Activated naive CD4-positive, alpha-beta T cell treated with anti-CD3 and anti-CD28 coated beads for 36 hours (primary cell): ENCODE results near the gene KCTD10. TPM values are rescaled to one million over a fixed set of nuclear protein-coding genes. Genes with fewer than 3 reads are reported as not detected.

Experiments used
- CTCF ChIA-PET: fragments of 350-600 bp; sonication (Branson Sonifier 250); formaldehyde crosslinking; loops from one replicate; lab custom pipeline; 2021; ENCODE audit warnings: antibody characterized with exemption; lab: Charles Lee
- DNase-seq: peaks from one replicate; pipeline ENCODE4 v3.0.0-alpha.2; 2020
- H3K27ac Mint-ChIP-seq: one replicate; pipeline ENCODE4 v1.8.0; 2021; ENCODE audit warnings: mild to moderate bottlenecking, mixed read lengths
- H3K27me3 Mint-ChIP-seq: one replicate; pipeline ENCODE4 v1.8.0; 2021; ENCODE audit warnings: low read depth, mixed read lengths
- H3K36me3 Mint-ChIP-seq: one replicate; pipeline ENCODE4 v1.8.0; 2021; ENCODE audit warnings: low read depth, mixed read lengths
- H3K4me1 Mint-ChIP-seq: one replicate; pipeline ENCODE4 v1.8.0; 2021; ENCODE audit warnings: low read depth, mixed read lengths
- H3K4me3 Mint-ChIP-seq: one replicate; pipeline ENCODE4 v1.8.0; 2021; ENCODE audit warnings: mild to moderate bottlenecking, moderate library complexity, mixed read lengths
- H3K9me3 Mint-ChIP-seq: one replicate; pipeline ENCODE4 v1.8.0; 2021; ENCODE audit warnings: mixed read lengths
- intact Hi-C: fragments of 100-400 bp; cut with micrococcal nuclease; formaldehyde crosslinking; loops from one replicate; pipeline ENCODE4 v1.15.1; 2023
- total RNA-seq, 2 experiments: library from RNA; stranded (reverse); gene quantifications; one replicate each; pipeline ENCODE4 v1.2.3, GENCODE V29; 2021

The KCTD10 gene
- total RNA-seq, 2 experiments from 2014 or later, result 31.1 to 33.4 TPM

DNA sequence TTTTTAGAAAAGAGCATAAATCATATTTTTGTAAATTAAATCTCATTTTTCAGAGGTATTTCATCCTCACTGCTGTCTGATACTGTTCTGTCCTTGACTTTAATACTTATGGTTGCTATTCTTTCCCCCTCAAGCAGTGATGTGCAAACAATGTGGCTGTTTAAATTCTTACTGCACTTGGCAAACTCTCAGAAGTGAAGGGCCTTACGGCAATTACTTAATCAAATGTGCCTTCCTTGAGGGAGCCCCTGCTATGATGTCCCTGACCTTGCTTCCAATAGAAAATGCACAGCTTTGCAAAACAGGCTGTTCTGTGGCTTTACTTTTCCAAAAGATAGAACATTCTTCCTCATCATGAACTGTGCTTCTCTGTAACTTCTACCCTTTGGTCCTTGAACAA is 35.5 kb upstream of the KCTD10 start:
- H3K27me3 Mint-ChIP-seq, result no peaks in the 10 kb centered on the region
- H3K27ac Mint-ChIP-seq, result no peak overlapping the region
- H3K4me1 Mint-ChIP-seq, result no peaks in the 10 kb centered on the region
- intact Hi-C loops, result no loop called here
- CTCF ChIA-PET, result interaction anchor here (1.3 kb wide), 1 partner anchor 85 kb away, joined by 3 read pairs; no protein-coding TSS in a partner anchor
- DNase-seq, result no peak
- H3K9me3 Mint-ChIP-seq, result no peaks in the 10 kb centered on the region
- H3K36me3 Mint-ChIP-seq, result peaks cover 40% of the 10 kb centered on the region
- no peak overlapping the region for H3K4me3 Mint-ChIP-seq

DNA sequence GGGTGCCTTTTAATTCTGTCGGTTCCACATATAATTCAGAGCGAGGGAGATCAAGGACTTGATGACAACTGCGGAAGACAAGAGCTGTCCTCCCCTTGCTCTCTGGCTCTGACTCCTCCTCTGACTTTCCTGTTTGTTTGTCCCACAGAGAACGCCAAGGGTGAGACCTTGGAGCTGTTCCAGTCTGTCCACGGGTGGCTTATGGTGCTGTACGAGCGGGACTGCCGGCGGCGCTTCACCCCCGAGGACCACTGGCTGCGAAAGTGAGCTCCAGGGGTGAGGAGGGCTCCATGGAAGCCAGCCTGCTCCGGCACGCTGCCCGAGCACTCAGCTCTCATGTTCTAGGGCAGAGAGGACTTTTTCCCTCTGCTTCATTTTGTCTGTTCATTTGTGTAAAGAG is 33.1 kb upstream of the KCTD10 start:
- H3K27ac Mint-ChIP-seq, result no peak overlapping the region
- H3K4me1 Mint-ChIP-seq, result no peaks in the 10 kb centered on the region
- no peaks in the 10 kb centered on the region for H3K9me3 Mint-ChIP-seq
- H3K4me3 Mint-ChIP-seq, result no peak overlapping the region
- intact Hi-C loops, result no loop called here
- H3K27me3 Mint-ChIP-seq, result no peaks in the 10 kb centered on the region
- DNase-seq, result no peak
- CTCF ChIA-PET, result interaction anchor here (1.1 kb wide), 2 partner anchors 15 to 87 kb away, joined by 3 read pairs; no protein-coding TSS in a partner anchor
- H3K36me3 Mint-ChIP-seq, result peaks cover 39% of the 10 kb centered on the region

- peaks cover 34% of the 10 kb centered on the region for H3K36me3 Mint-ChIP-seq
These were observed 27.0 kb upstream of the KCTD10 start for GRCh38 chr12:109504068-109504467.

GRCh38 chr12:109503611-109504010 is 26.5 kb upstream of the KCTD10 start:
- no peak overlapping the region for H3K27ac Mint-ChIP-seq
- CTCF ChIA-PET, result interaction anchor here (0.5 to 1.1 kb wide), 3 partner anchors 9 to 277 kb away, joined by 3 read pairs; no protein-coding TSS in a partner anchor
- peaks cover 33% of the 10 kb centered on the region for H3K36me3 Mint-ChIP-seq

More at GRCh38 chr12:109504068-109504467, 27.0 kb upstream of the KCTD10 start:
- Mint-ChIP-seq H3K9me3 (no peaks in the 10 kb centered on the region), H3K4me1 (no peaks in the 10 kb centered on the region), H3K4me3 (no peak overlapping the region), H3K27me3 (no peaks in the 10 kb centered on the region), H3K27ac (no peak overlapping the region)
- CTCF ChIA-PET, result interaction anchor here (1.0 to 1.1 kb wide), 2 partner anchors 9 to 342 kb away, joined by 3 read pairs; no protein-coding TSS in a partner anchor
- intact Hi-C loops, result no loop called here
- DNase-seq, result no peak

DNA sequence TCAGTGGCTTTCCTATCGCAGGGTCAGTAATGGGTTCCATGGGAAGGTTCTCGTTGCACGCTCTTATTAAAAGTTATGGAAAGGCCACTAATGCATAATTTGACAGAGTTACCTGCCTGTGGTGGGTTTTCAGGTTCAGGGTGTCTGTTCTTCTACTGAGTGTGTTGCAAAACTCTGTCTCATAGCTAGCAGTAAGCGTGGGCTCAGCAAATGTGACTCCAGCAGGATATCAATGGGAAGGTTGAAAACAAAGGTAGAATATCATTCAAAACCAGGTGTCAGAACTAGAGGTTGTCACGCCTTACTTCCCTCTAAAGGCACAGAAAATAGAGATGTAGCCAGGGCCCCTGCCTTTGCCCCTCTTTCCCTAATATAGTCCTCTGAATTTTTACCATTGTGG is 25.2 kb upstream of the KCTD10 start:
- H3K36me3 Mint-ChIP-seq, result peaks cover 28% of the 10 kb centered on the region
- no peaks in the 10 kb centered on the region for H3K27me3 Mint-ChIP-seq
- intact Hi-C loops, result no loop called here
- H3K4me3 Mint-ChIP-seq, result no peak overlapping the region
- no peaks in the 10 kb centered on the region for H3K9me3 Mint-ChIP-seq
- no peak overlapping the region for H3K27ac Mint-ChIP-seq
- DNase-seq, result no peak
- no peaks in the 10 kb centered on the region for H3K4me1 Mint-ChIP-seq
- CTCF ChIA-PET, result interaction anchor here (0.6 kb wide), 1 partner anchor 365 kb away, joined by 3 read pairs; no protein-coding TSS in a partner anchor

More at GRCh38 chr12:109503611-109504010, 26.5 kb upstream of the KCTD10 start:
- Mint-ChIP-seq H3K27me3 (no peaks in the 10 kb centered on the region), H3K4me1 (no peaks in the 10 kb centered on the region), H3K9me3 (no peaks in the 10 kb centered on the region), H3K4me3 (no peak overlapping the region)
- DNase-seq, result no peak
- intact Hi-C loops, result no loop called here

GRCh38 chr12:109501299-109501698 is 24.2 kb upstream of the KCTD10 start:
- H3K36me3 Mint-ChIP-seq, result peaks cover 29% of the 10 kb centered on the region
- CTCF ChIA-PET, result interaction anchor here (0.7 to 0.8 kb wide), 2 partner anchors 16 to 18 kb away, joined by 3 to 4 read pairs; no protein-coding TSS in a partner anchor
- no peaks in the 10 kb centered on the region for H3K27me3 Mint-ChIP-seq
- H3K4me1 Mint-ChIP-seq, result no peaks in the 10 kb centered on the region
- no peak for DNase-seq
- intact Hi-C loops, result no loop called here
- H3K4me3 Mint-ChIP-seq, result no peak overlapping the region
- no peaks in the 10 kb centered on the region for H3K9me3 Mint-ChIP-seq
- no peak overlapping the region for H3K27ac Mint-ChIP-seq

GRCh38 chr12:109500406-109501185 is 23.5 kb upstream of the KCTD10 start:
- Mint-ChIP-seq H3K4me3 (no peak overlapping the region), H3K36me3 (peaks cover 33% of the 10 kb centered on the region), H3K27ac (no peak overlapping the region), H3K4me1 (no peaks in the 10 kb centered on the region), H3K9me3 (no peaks in the 10 kb centered on the region), H3K27me3 (no peaks in the 10 kb centered on the region)
- CTCF ChIA-PET, result interaction anchor here (0.7 to 1.0 kb wide), 2 partner anchors 17 to 18 kb away, joined by 3 read pairs; no protein-coding TSS in a partner anchor
- intact Hi-C loops, result no loop called here
- no peak for DNase-seq

DNA sequence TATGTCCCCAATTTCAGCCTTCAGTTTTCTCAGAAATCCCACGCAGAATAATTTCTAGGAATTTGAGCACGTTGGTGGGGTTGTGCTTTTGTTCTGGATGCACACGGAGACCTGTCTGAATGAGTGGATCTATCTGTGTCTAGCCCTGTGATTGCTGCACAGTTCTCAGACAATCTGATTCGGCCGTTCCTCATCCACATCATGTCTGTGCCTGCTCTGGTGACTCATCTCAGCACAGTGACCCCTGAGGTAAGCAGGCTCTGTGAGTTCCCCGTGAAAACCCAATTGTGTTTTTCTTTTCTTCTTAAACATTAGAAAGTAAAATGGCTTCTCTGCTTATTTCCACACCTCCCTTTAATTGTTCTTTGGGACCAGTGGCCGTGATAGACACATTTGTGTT is 20.6 kb upstream of the KCTD10 start:
- CTCF ChIA-PET, result no interaction called here
- Mint-ChIP-seq H3K36me3 (peaks cover 28% of the 10 kb centered on the region), H3K27ac (no peak overlapping the region), H3K4me3 (no peak overlapping the region), H3K9me3 (no peaks in the 10 kb centered on the region), H3K4me1 (no peaks in the 10 kb centered on the region), H3K27me3 (no peaks in the 10 kb centered on the region)
- DNase-seq, result no peak
- intact Hi-C loops, result no loop called here

- Mint-ChIP-seq H3K9me3 (no peaks in the 10 kb centered on the region), H3K27me3 (no peaks in the 10 kb centered on the region), H3K36me3 (peaks cover 24% of the 10 kb centered on the region), H3K4me1 (no peaks in the 10 kb centered on the region), H3K4me3 (no peak overlapping the region), H3K27ac (no peak overlapping the region)
- CTCF ChIA-PET, result no interaction called here
- no peak for DNase-seq
- intact Hi-C loops, result no loop called here
These were observed 19.2 kb upstream of the KCTD10 start for GRCh38 chr12:109496306-109496705.

- no peaks in the 10 kb centered on the region for H3K27me3 Mint-ChIP-seq
- H3K9me3 Mint-ChIP-seq, result no peaks in the 10 kb centered on the region
- peaks cover 24% of the 10 kb centered on the region for H3K36me3 Mint-ChIP-seq
- H3K27ac Mint-ChIP-seq, result no peak overlapping the region
- no peaks in the 10 kb centered on the region for H3K4me1 Mint-ChIP-seq
- intact Hi-C loops, result no loop called here
- CTCF ChIA-PET, result interaction anchor here (0.7 to 1.2 kb wide), 2 partner anchors 9 to 65 kb away, joined by 3 read pairs; no protein-coding TSS in a partner anchor
- no peak overlapping the region for H3K4me3 Mint-ChIP-seq
- DNase-seq, result no peak
These were observed 17.9 kb upstream of the KCTD10 start for GRCh38 chr12:109495012-109495411.

- Mint-ChIP-seq H3K36me3 (peaks cover 23% of the 10 kb centered on the region), H3K9me3 (no peaks in the 10 kb centered on the region), H3K27me3 (no peaks in the 10 kb centered on the region), H3K4me1 (no peaks in the 10 kb centered on the region), H3K27ac (no peak overlapping the region), H3K4me3 (no peak overlapping the region)
- CTCF ChIA-PET, result interaction anchor here (0.7 to 1.2 kb wide), 2 partner anchors 9 to 112 kb away, joined by 3 read pairs; no protein-coding TSS in a partner anchor
- intact Hi-C loops, result no loop called here
- DNase-seq, result no peak
These were observed 17.3 kb upstream of the KCTD10 start for GRCh38 chr12:109494348-109494881.

- CTCF ChIA-PET, result interaction anchor here (0.7 to 1.2 kb wide), 2 partner anchors 10 to 111 kb away, joined by 3 read pairs; no protein-coding TSS in a partner anchor
- DNase-seq, result no peak
- Mint-ChIP-seq H3K4me1 (no peaks in the 10 kb centered on the region), H3K4me3 (no peak overlapping the region), H3K27me3 (no peaks in the 10 kb centered on the region), H3K27ac (no peak overlapping the region), H3K36me3 (peaks cover 23% of the 10 kb centered on the region), H3K9me3 (no peaks in the 10 kb centered on the region)
- intact Hi-C loops, result no loop called here
These were observed 16.8 kb upstream of the KCTD10 start for GRCh38 chr12:109493938-109494337.
